Endothelial cell of umbilical vein (primary cell): Measurements from ENCODE around the gene ARHGAP22. TPM values are rescaled to one million over a fixed set of nuclear protein-coding genes. Genes with fewer than 3 reads are reported as not detected.

Experiments
- BruUV-seq: library from RNA; stranded (reverse); fragments of 400-500 nt; replicated peaks from 2 replicates; lab custom pipeline; 2021; lab: Mats Ljungman, UMichigan
- CTCF ChIA-PET: fragments of 300-600, 350-600 bp; sonication (Branson Sonifier 250); formaldehyde crosslinking; loops from one replicate; lab custom pipeline; 2021; ENCODE audit warnings: antibody characterized with exemption, inconsistent platforms; lab: Charles Lee
- POLR2A ChIA-PET: fragments of 300-600, 350-600 bp; sonication (Branson Sonifier 250); formaldehyde crosslinking; loops from one replicate; lab custom pipeline; 2021; ENCODE audit warnings: antibody characterized with exemption, inconsistent platforms; lab: Charles Lee
- DNase-seq: peaks from one replicate; pipeline ENCODE4 v3.0.0-alpha.2; 2011; ENCODE audit warnings: low read depth, low spot score
- FAIRE-seq: peaks from 2 replicates; lab custom pipeline; 2011; peaks lifted over from hg19 to GRCh38; lab: Jason Lieb, UNC
- H2AFZ ChIP-seq: 2 replicates; pipeline ENCODE4 v1.6.0; 2012; ENCODE audit warnings: low read depth, low read length, control low read depth, inconsistent platforms
- H3K27ac ChIP-seq: 2 replicates; pipeline ENCODE4 v1.5.1; 2011; ENCODE audit warnings: low read depth, mild to moderate bottlenecking, control low read depth, low read length, moderate library complexity; ENCODE audit not compliant: insufficient read depth
- H3K27me3 ChIP-seq, 2 experiments: 2 replicates each; pipeline versions ENCODE4 v1.6.0 to v1.6.1; 2011; ENCODE audit warnings: low read length in 2 of 2, mixed read lengths in 1 of 2; ENCODE audit not compliant: control insufficient read depth in 2 of 2, insufficient read depth in 2 of 2
- H3K36me3 ChIP-seq, 2 experiments: 2 replicates in 1 of 2; 3 replicates in 1 of 2; pipeline ENCODE4 v1.5.1; 2011; ENCODE audit warnings: low read length in 2 of 2, mild to moderate bottlenecking in 1 of 2, moderate library complexity in 1 of 2; ENCODE audit not compliant: control insufficient read depth in 2 of 2, insufficient read depth in 2 of 2; ENCODE audit errors: extremely low read depth in 1 of 2
- H3K4me1 ChIP-seq: 3 replicates; pipeline ENCODE4 v1.5.1; 2011; ENCODE audit warnings: mild to moderate bottlenecking, low read length; ENCODE audit not compliant: control insufficient read depth, insufficient read depth; ENCODE audit errors: extremely low read depth
- H3K4me2 ChIP-seq: 2 replicates; pipeline ENCODE4 v1.6.1; 2011; ENCODE audit warnings: low read length, control low read depth, mixed read lengths; ENCODE audit not compliant: insufficient read depth
- H3K4me3 ChIP-seq, 3 experiments: fragments of 200-600 bp in 1 of 3; sonication (generic), shearing (Covaris generic) in 1 of 3; replicated peaks in 1 of 3; 2 replicates each; pipeline ENCODE4 v1.5.1; 2011 to 2016; ENCODE audit warnings: control low read depth in 3 of 3, low read length in 3 of 3, mild to moderate bottlenecking in 2 of 3, inconsistent platforms in 1 of 3, low read depth in 1 of 3, moderate library complexity in 1 of 3; ENCODE audit not compliant: insufficient read depth in 1 of 3
- H3K79me2 ChIP-seq: 2 replicates; pipeline ENCODE4 v1.6.0; 2012; ENCODE audit warnings: low read length, inconsistent platforms; ENCODE audit not compliant: control insufficient read depth, insufficient read depth
- H3K9ac ChIP-seq: replicated peaks from 2 replicates; pipeline ENCODE3; 2011; ENCODE audit warnings: low read length, control low read depth; ENCODE audit not compliant: insufficient read depth; ENCODE audit errors: extremely low read depth
- H3K9me1 ChIP-seq: replicated peaks from 3 replicates; pipeline ENCODE4 v1.6.0; 2011; ENCODE audit warnings: mild to moderate bottlenecking, low read length; ENCODE audit not compliant: control insufficient read depth, insufficient read depth; ENCODE audit errors: extremely low read depth
- H3K9me3 ChIP-seq: replicated peaks from 2 replicates; pipeline ENCODE4 v1.5.1; 2012; ENCODE audit warnings: low read length, inconsistent platforms; ENCODE audit not compliant: control insufficient read depth, insufficient read depth
- H4K20me1 ChIP-seq: replicated peaks from 2 replicates; pipeline ENCODE3; 2011; ENCODE audit warnings: mild to moderate bottlenecking, low read length; ENCODE audit not compliant: control insufficient read depth, insufficient read depth; ENCODE audit errors: extremely low read depth
- CTCF ChIP-seq, 2 donors: IDR thresholded peaks; 1 replicate in 1 of 2; 2 replicates in 1 of 2; pipeline ENCODE4 v1.5.1; 2011; ENCODE audit warnings: low read length in 2 of 2, mild to moderate bottlenecking in 2 of 2, moderate library complexity in 2 of 2, control low read depth in 1 of 2, inconsistent platforms in 1 of 2, low read depth in 1 of 2; ENCODE audit not compliant: insufficient read depth in 1 of 2; ENCODE audit errors: extremely low read depth in 1 of 2
- EZH2 ChIP-seq: IDR thresholded peaks from 2 replicates; pipeline ENCODE4 v1.6.1; 2012; ENCODE audit warnings: borderline replicate concordance, low read depth, mild to moderate bottlenecking, moderate library complexity, low read length, inconsistent platforms; ENCODE audit not compliant: severe bottlenecking
- FOS ChIP-seq: IDR thresholded peaks from 2 replicates; pipeline ENCODE4 v1.6.1; 2011; ENCODE audit warnings: mild to moderate bottlenecking, low read length, moderate library complexity, borderline replicate concordance; ENCODE audit not compliant: insufficient read depth
- GATA2 ChIP-seq: IDR thresholded peaks from 2 replicates; pipeline ENCODE4 v1.7.0; 2011; ENCODE audit warnings: low read depth, mild to moderate bottlenecking, moderate library complexity, mixed read lengths, low read length; ENCODE audit not compliant: insufficient read length, insufficient read depth
- JUN ChIP-seq: IDR thresholded peaks from 2 replicates; pipeline ENCODE4 v1.6.1; 2011; ENCODE audit warnings: borderline replicate concordance, low read depth; ENCODE audit not compliant: insufficient read length, insufficient read depth
- MAX ChIP-seq: IDR thresholded peaks from 2 replicates; pipeline ENCODE4 v1.6.1; 2011; ENCODE audit not compliant: insufficient read depth, insufficient read length
- MYC ChIP-seq: IDR thresholded peaks from one replicate; pipeline ENCODE4 v1.6.1; 2011; ENCODE audit warnings: mild to moderate bottlenecking, low read depth, low read length
- POLR2A ChIP-seq: IDR thresholded peaks from 2 replicates; pipeline ENCODE4 v1.6.1; 2012; ENCODE audit warnings: low read depth, mild to moderate bottlenecking, control low read depth, low read length
- POLR2AphosphoS5 ChIP-seq: IDR thresholded peaks from 2 replicates; pipeline ENCODE4 v1.6.1; 2012; ENCODE audit warnings: low read depth, mild to moderate bottlenecking, control low read depth, low read length, moderate library complexity; ENCODE audit not compliant: insufficient read depth
- dilution Hi-C: fragments of 300-500 bp; cut with MboI; formaldehyde crosslinking; loops from one replicate; pipeline ENCODE4 v1.15.0; 2019; ENCODE audit warnings: low sequenced_read_pairs; ENCODE audit not compliant: extremely low pct_ligation_motif_present
- intact Hi-C: fragments of 100-400 bp; cut with micrococcal nuclease; formaldehyde crosslinking; loops from one replicate; pipeline ENCODE4 v1.10.0; 2022
- polyA plus RNA-seq, 4 experiments: library from polyadenylated mRNA; depleted of rRNA in 3 of 4; stranded (reverse) in 3 of 4; unstranded in 1 of 4; fragments of >200 nt; gene quantifications; 2 replicates each; pipeline versions ENCODE4 v1.2.1 to v1.2.3, GENCODE V29; 2011 to 2012; ENCODE audit warnings: missing spikeins in 1 of 4
- total RNA-seq: library from RNA; stranded (reverse); gene quantifications from 2 replicates; pipeline ENCODE4 v1.2.3, GENCODE V29; 2021

Gene ARHGAP22
- total and polyA plus RNA-seq, 2 donors (not counting 3 experiments of a cell fraction or from before 2014, with no cell fraction given) = 8.6 to 50.3 TPM

- no peak overlapping the region for H3K27ac ChIP-seq
These were observed 30.2 kb upstream of the ARHGAP22 start for GRCh38 chr10:48634984-48635557.

More at GRCh38 chr10:48634984-48635557, 30.2 kb upstream of the ARHGAP22 start:
- Histone ChIP-seq H3K4me2 (no peak overlapping the region), H3K9ac (no peak overlapping the region), H3K9me1 (no peaks in the 10 kb centered on the region), H3K79me2 (no peaks in the 10 kb centered on the region), H3K27me3 (no peaks in the 10 kb centered on the region), H4K20me1 (no peaks in the 10 kb centered on the region), H3K9me3 (no peaks in the 10 kb centered on the region), H2AFZ (no peak overlapping the region), H3K4me1 (peaks cover 10% of the 10 kb centered on the region), H3K4me3 (no peak overlapping the region), H3K36me3 (no peaks in the 10 kb centered on the region)
- ChIA-PET CTCF (no interaction called here), POLR2A (no interaction called here)
- DNase-seq = no peak
- FAIRE-seq = no peak
- no TSS peak for BruUV-seq
- dilution Hi-C loops (no loop called here), intact Hi-C loops (no loop called here)
- TF ChIP-seq JUN = no peak
- no peak for TF ChIP-seq POLR2AphosphoS5
- TF ChIP-seq MAX = no peak
- no peak for TF ChIP-seq CTCF (IDR thresholded peaks at IDR 0.05; ENCODE audit: extremely low read depth in 1 of 2, insufficient read depth in 1 of 2, low read depth in 1 of 2, low read length in 2 of 2)
- no peak for TF ChIP-seq EZH2
- no peak for TF ChIP-seq FOS
- no peak for TF ChIP-seq GATA2
- no peak for TF ChIP-seq POLR2A
- no peak for TF ChIP-seq MYC
